Hepatocyte (in vitro differentiated cells): Measurements from ENCODE around the gene COL15A1. TPM values are rescaled to one million over a fixed set of nuclear protein-coding genes. Genes with fewer than 3 reads are reported as not detected.

Experiments
- DNase-seq: peaks from one replicate; pipeline ENCODE4 v3.0.0-alpha.2; 2016; ENCODE audit warnings: low spot score
- H2AFZ ChIP-seq: fragments of 200-600 bp; sonication (generic); 2 replicates; pipeline ENCODE4 v1.6.0; 2016; ENCODE audit warnings: antibody characterized with exemption, mild to moderate bottlenecking
- H3K27ac ChIP-seq: fragments of 200-600 bp; sonication (generic); 2 replicates; pipeline ENCODE4 v1.5.1; 2016; ENCODE audit warnings: mild to moderate bottlenecking
- H3K27me3 ChIP-seq: fragments of 200-600 bp; sonication (generic); 2 replicates; pipeline ENCODE4 v1.6.1; 2016
- H3K36me3 ChIP-seq: fragments of 200-600 bp; sonication (generic); replicated peaks from 2 replicates; pipeline ENCODE4 v1.5.1; 2016; ENCODE audit warnings: low read depth; ENCODE audit not compliant: insufficient read depth
- H3K4me1 ChIP-seq: fragments of 200-600 bp; sonication (generic); 2 replicates; pipeline ENCODE4 v1.5.1; 2016; ENCODE audit warnings: mild to moderate bottlenecking, moderate library complexity; ENCODE audit not compliant: insufficient read depth
- H3K4me2 ChIP-seq: fragments of 200-600 bp; sonication (generic); 2 replicates; pipeline ENCODE4 v1.6.0; 2016
- H3K4me3 ChIP-seq: fragments of 200-600 bp; sonication (generic); 2 replicates; pipeline ENCODE4 v1.5.1; 2016; ENCODE audit warnings: mild to moderate bottlenecking
- H3K79me2 ChIP-seq: fragments of 200-600 bp; sonication (generic); 2 replicates; pipeline ENCODE4 v1.6.0; 2017; ENCODE audit warnings: mild to moderate bottlenecking
- H3K9me2 ChIP-seq: fragments of 200-600 bp; sonication (generic); replicated peaks from 2 replicates; pipeline ENCODE4 v1.6.0; 2017; ENCODE audit warnings: mild to moderate bottlenecking; ENCODE audit not compliant: insufficient read depth
- H3K9me3 ChIP-seq: fragments of 200-600 bp; sonication (generic); 2 replicates; pipeline ENCODE4 v1.5.1; 2016; ENCODE audit warnings: low read depth, mild to moderate bottlenecking
- H4K20me1 ChIP-seq: fragments of 200-600 bp; sonication (generic); 2 replicates; pipeline ENCODE4 v1.6.0; 2016; ENCODE audit warnings: mild to moderate bottlenecking; ENCODE audit not compliant: insufficient read depth, poor library complexity, severe bottlenecking
- CTCF ChIP-seq: fragments of 200-600 bp; sonication (generic); IDR thresholded peaks from 2 replicates; pipeline ENCODE4 v1.5.1; 2016; ENCODE audit warnings: antibody characterized with exemption, mild to moderate bottlenecking; ENCODE audit not compliant: poor library complexity
- EZH2 ChIP-seq: fragments of 200-600 bp; sonication (generic); IDR thresholded peaks from 2 replicates; pipeline ENCODE4 v1.6.1; 2016; ENCODE audit warnings: antibody characterized with exemption, mild to moderate bottlenecking, borderline replicate concordance
- EZH2phosphoT487 ChIP-seq: fragments of 200-600 bp; sonication (generic); IDR thresholded peaks from one replicate; pipeline ENCODE4 v1.6.1; 2018; ENCODE audit warnings: antibody characterized with exemption, mild to moderate bottlenecking, low read depth, moderate library complexity; ENCODE audit not compliant: unreplicated experiment, severe bottlenecking
- WGBS: methylation state at CpG from one replicate; pipeline ENCODE4 v1.1.6; 2016; ENCODE audit warnings: low lambda C conversion rate; ENCODE audit errors: missing lambda C conversion rate; 5-methylcytosine and 5-hydroxymethylcytosine counted together
- polyA plus RNA-seq: library from polyadenylated mRNA; unstranded; fragments of >200 nt; fragmentation: Nextera tagmentation; extraction: Ambion mirVana; gene quantifications from 2 replicates; pipeline ENCODE4 v1.2.1, GENCODE V29; 2016
- total RNA-seq: library from RNA; depleted of rRNA; stranded (reverse); fragments of >200 nt; gene quantifications from 2 replicates; pipeline ENCODE4 v1.2.3, GENCODE V29; 2014

COL15A1 gene
- total and polyA plus RNA-seq, 2 experiments from 2014 or later: 97.6 to 106 TPM

- Histone ChIP-seq H2AFZ (no peak overlapping the region), H3K4me2 (no peak overlapping the region), H3K9me2 (no peaks in the 10 kb centered on the region), H3K79me2 (no peaks in the 10 kb centered on the region), H3K4me3 (no peak overlapping the region), H3K27me3 (no peaks in the 10 kb centered on the region), H3K4me1 (peaks cover 10% of the 10 kb centered on the region), H3K9me3 (no peaks in the 10 kb centered on the region), H3K27ac (no peak overlapping the region), H4K20me1 (no peaks in the 10 kb centered on the region), H3K36me3 (no peaks in the 10 kb centered on the region)
- TF ChIP-seq EZH2 (no peak), CTCF (no peak), EZH2phosphoT487 (no peak)
- 100% methylated on average over 3 of the region's 3 CpGs for WGBS
- DNase-seq: no peak
Measured at GRCh38 chr9:98995059-98995671, 51.5 kb downstream of the COL15A1 start.

GRCh38 chr9:98995971-98996504, 52.3 kb downstream of the COL15A1 start:
- Histone ChIP-seq H3K9me2 (no peaks in the 10 kb centered on the region), H3K4me3 (no peak overlapping the region), H3K79me2 (no peaks in the 10 kb centered on the region), H3K36me3 (no peaks in the 10 kb centered on the region), H3K9me3 (no peaks in the 10 kb centered on the region), H2AFZ (no peak overlapping the region), H3K4me1 (peaks cover 10% of the 10 kb centered on the region), H3K4me2 (no peak overlapping the region), H3K27ac (no peak overlapping the region), H4K20me1 (no peaks in the 10 kb centered on the region), H3K27me3 (no peaks in the 10 kb centered on the region)
- DNase-seq: no peak
- no peak for TF ChIP-seq EZH2
- no peak for TF ChIP-seq EZH2phosphoT487
- no peak for TF ChIP-seq CTCF
- WGBS: 96% methylated on average over 7 of the region's 7 CpGs

GRCh38 chr9:98997604-98998003, 53.9 kb downstream of the COL15A1 start:
- Histone ChIP-seq H3K9me3 (no peaks in the 10 kb centered on the region), H3K4me3 (no peak overlapping the region), H3K79me2 (no peaks in the 10 kb centered on the region), H3K36me3 (no peaks in the 10 kb centered on the region), H3K4me1 (peaks cover 10% of the 10 kb centered on the region), H3K9me2 (no peaks in the 10 kb centered on the region), H3K27ac (peak overlapping the region; percentile 10), H3K4me2 (no peak overlapping the region), H3K27me3 (no peaks in the 10 kb centered on the region), H2AFZ (no peak overlapping the region), H4K20me1 (no peaks in the 10 kb centered on the region)
- 78% methylated on average over 4 of the region's 4 CpGs for WGBS
- DNase-seq: no peak
- TF ChIP-seq EZH2 (no peak), CTCF (no peak), EZH2phosphoT487 (no peak)
